Esophagus muscularis mucosa (tissue), 4 donors: ENCODE measurements around the gene UVRAG. TPM values are rescaled to one million over a fixed set of nuclear protein-coding genes. Genes with fewer than 3 reads are reported as not detected.
"Not testable (repeated sequence)": the region's sequence is repeated elsewhere in the genome, so short reads cannot be mapped to it uniquely, and the experiment has no call there.

Experiments
- DNase-seq: peaks from one replicate; pipeline ENCODE4 v3.0.0-alpha.2; 2017; ENCODE audit errors: extremely low spot score
- H3K27ac ChIP-seq, 4 donors: fragments of 200-600 bp; sonication (generic); replicated peaks in 1 of 4; 1 replicate in 3 of 4; 2 replicates in 1 of 4; pipeline ENCODE4 v1.5.1; 2016 to 2019; ENCODE audit warnings: mild to moderate bottlenecking in 1 of 4
- H3K27me3 ChIP-seq, 4 donors: fragments of 200-600 bp; sonication (generic); one replicate each; pipeline versions ENCODE4 v1.5.1 to v1.6.0; 2016 to 2019
- H3K36me3 ChIP-seq, 4 donors: fragments of 200-600 bp; sonication (generic); one replicate each; pipeline ENCODE4 v1.5.1; 2016 to 2019
- H3K4me1 ChIP-seq, 4 donors: fragments of 200-600 bp; sonication (generic); one replicate each; pipeline ENCODE4 v1.5.1; 2016 to 2019
- H3K4me3 ChIP-seq, 4 donors: fragments of 200-600 bp; sonication (generic); 1 replicate in 2 of 4; 2 replicates in 2 of 4; pipeline ENCODE4 v1.5.1; 2016 to 2019; ENCODE audit warnings: mild to moderate bottlenecking in 4 of 4, moderate library complexity in 1 of 4
- H3K9me3 ChIP-seq, 4 donors: fragments of 200-600 bp; sonication (generic); 1 replicate in 3 of 4; 2 replicates in 1 of 4; pipeline ENCODE4 v1.5.1; 2016 to 2019
- EP300 ChIP-seq: sonication (generic); formaldehyde crosslinking; IDR thresholded peaks from one replicate; pipeline ENCODE4 v1.6.1; 2017; ENCODE audit warnings: antibody characterized with exemption
- POLR2A ChIP-seq: fragments of 450-650 bp; IDR thresholded peaks from one replicate; pipeline ENCODE4 v1.6.1; 2017; ENCODE audit warnings: antibody characterized with exemption, moderate library complexity, mild to moderate bottlenecking, low read depth
- POLR2AphosphoS5 ChIP-seq, 2 donors: sonication (generic); formaldehyde crosslinking; IDR thresholded peaks; one replicate each; pipeline ENCODE4 v1.6.1; 2017; ENCODE audit warnings: antibody characterized with exemption in 2 of 2
- WGBS: methylation state at CpG from one replicate; pipeline ENCODE4 v1.1.5; 2018; 5-methylcytosine and 5-hydroxymethylcytosine counted together
- intact Hi-C: fragments of 100-400 bp; cut with DNase I; formaldehyde crosslinking; loops from one replicate; pipeline ENCODE4 v1.15.1; 2023
- total RNA-seq, 4 donors: library from RNA; depleted of rRNA; stranded (reverse); fragments of >200 nt; gene quantifications; one replicate each; pipeline versions ENCODE4 v1.1.0 to v1.2.1, GENCODE V29; 2016
- TF ChIP-seq, protein P1 (sequence below), 3 experiments: fragments of 200-600 bp in 2 of 3; fragments of 450-650 bp in 1 of 3; sonication (generic) in 2 of 3; IDR thresholded peaks; one replicate each; pipeline ENCODE4 v1.5.1; 2017 to 2019; ENCODE audit warnings: antibody characterized with exemption in 3 of 3, mild to moderate bottlenecking in 2 of 3, moderate library complexity in 1 of 3

The UVRAG gene
- total RNA-seq, 4 donors from 2014 or later, result 30.6 to 37.4 (median 34.7) TPM

DNA sequence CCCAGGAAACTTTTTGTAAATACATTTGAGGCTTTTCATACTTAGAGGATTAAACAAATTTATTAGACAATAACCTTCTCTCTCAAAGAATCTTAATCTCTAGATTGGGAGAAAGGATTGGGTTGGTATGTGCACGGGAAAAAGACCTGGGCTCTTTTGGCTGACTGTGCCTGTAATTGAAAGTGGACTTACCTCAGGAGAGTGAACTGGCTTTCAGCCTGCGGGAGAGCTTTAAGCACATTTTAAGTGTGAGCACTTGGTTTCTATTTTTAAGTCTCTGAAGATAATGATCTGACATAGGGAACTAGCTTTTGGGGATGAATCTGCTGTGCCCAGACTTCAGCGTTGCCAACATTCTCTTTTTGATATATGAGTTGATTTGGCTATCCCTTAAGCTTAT is 35.8 kb downstream of the UVRAG start:
- DNase-seq, result no peak
- H3K9me3 ChIP-seq, result no peaks in the 10 kb centered on the region
- H3K4me1 ChIP-seq, result peaks cover 17 to 23% (median 21%) of the 10 kb centered on the region in 4 donors
- H3K27ac ChIP-seq, result peak overlapping the region; percentile 42 to 60 (median 54)
- no peak overlapping the region for H3K4me3 ChIP-seq
- intact Hi-C loops, result no loop called here
- 12% methylated on average over 3 of the region's 3 CpGs for WGBS
- peaks cover 0 to 19% (median 2%) of the 10 kb centered on the region in 4 donors for H3K36me3 ChIP-seq
- no peak for TF ChIP-seq POLR2A
- TF ChIP-seq, protein P1, sequence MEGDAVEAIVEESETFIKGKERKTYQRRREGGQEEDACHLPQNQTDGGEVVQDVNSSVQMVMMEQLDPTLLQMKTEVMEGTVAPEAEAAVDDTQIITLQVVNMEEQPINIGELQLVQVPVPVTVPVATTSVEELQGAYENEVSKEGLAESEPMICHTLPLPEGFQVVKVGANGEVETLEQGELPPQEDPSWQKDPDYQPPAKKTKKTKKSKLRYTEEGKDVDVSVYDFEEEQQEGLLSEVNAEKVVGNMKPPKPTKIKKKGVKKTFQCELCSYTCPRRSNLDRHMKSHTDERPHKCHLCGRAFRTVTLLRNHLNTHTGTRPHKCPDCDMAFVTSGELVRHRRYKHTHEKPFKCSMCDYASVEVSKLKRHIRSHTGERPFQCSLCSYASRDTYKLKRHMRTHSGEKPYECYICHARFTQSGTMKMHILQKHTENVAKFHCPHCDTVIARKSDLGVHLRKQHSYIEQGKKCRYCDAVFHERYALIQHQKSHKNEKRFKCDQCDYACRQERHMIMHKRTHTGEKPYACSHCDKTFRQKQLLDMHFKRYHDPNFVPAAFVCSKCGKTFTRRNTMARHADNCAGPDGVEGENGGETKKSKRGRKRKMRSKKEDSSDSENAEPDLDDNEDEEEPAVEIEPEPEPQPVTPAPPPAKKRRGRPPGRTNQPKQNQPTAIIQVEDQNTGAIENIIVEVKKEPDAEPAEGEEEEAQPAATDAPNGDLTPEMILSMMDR (IDR thresholded peaks at IDR 0.05), result no peak
- no peak for TF ChIP-seq POLR2AphosphoS5 (IDR thresholded peaks at IDR 0.05)
- TF ChIP-seq EP300, result no peak
- no peaks in the 10 kb centered on the region for H3K27me3 ChIP-seq

- Histone ChIP-seq H3K36me3 (peaks cover 0 to 19% (median 2%) of the 10 kb centered on the region in 4 donors), H3K4me3 (no peak overlapping the region), H3K27me3 (no peaks in the 10 kb centered on the region), H3K9me3 (no peaks in the 10 kb centered on the region), H3K4me1 (peaks cover 17 to 23% (median 21%) of the 10 kb centered on the region in 4 donors), H3K27ac (peak overlapping the region; percentile 42 to 60 (median 54))
- intact Hi-C loops, result no loop called here
- TF ChIP-seq, protein P1 (IDR thresholded peaks at IDR 0.05), result no peak
- no peak for TF ChIP-seq POLR2A
- no peak for TF ChIP-seq POLR2AphosphoS5 (IDR thresholded peaks at IDR 0.05)
- no peak for TF ChIP-seq EP300
- DNase-seq, result no peak
- WGBS, result 27% methylated on average over 1 of the region's 1 CpG
Observed at GRCh38 chr11:75851203-75851602, 36.2 kb downstream of the UVRAG start.

GRCh38 chr11:75852406-75853017 is 37.5 kb downstream of the UVRAG start:
- no peak for DNase-seq
- TF ChIP-seq EP300 (no peak), POLR2A (no peak)
- TF ChIP-seq, protein P1 (IDR thresholded peaks at IDR 0.05), result no peak
- intact Hi-C loops, result no loop called here
- WGBS, result 82% methylated on average over 5 of the region's 5 CpGs
- Histone ChIP-seq H3K36me3 (peaks cover 0 to 19% (median 2%) of the 10 kb centered on the region in 4 donors), H3K27me3 (no peaks in the 10 kb centered on the region), H3K4me3 (no peak overlapping the region), H3K9me3 (no peaks in the 10 kb centered on the region), H3K27ac (no peak overlapping the region), H3K4me1 (peaks cover 17 to 29% (median 23%) of the 10 kb centered on the region in 4 donors)

GRCh38 chr11:75853563-75853962 is 38.6 kb downstream of the UVRAG start:
- 97% methylated on average over 4 of the region's 4 CpGs for WGBS
- H3K9me3 ChIP-seq, H3K27ac ChIP-seq, H3K27me3 ChIP-seq, DNase-seq, H3K4me3 ChIP-seq, intact Hi-C loops: not testable (repeated sequence)
- peaks cover 0 to 19% (median 2%) of the 10 kb centered on the region in 4 donors for H3K36me3 ChIP-seq
- H3K4me1 ChIP-seq, result peaks cover 21 to 33% (median 30%) of the 10 kb centered on the region in 4 donors

DNA sequence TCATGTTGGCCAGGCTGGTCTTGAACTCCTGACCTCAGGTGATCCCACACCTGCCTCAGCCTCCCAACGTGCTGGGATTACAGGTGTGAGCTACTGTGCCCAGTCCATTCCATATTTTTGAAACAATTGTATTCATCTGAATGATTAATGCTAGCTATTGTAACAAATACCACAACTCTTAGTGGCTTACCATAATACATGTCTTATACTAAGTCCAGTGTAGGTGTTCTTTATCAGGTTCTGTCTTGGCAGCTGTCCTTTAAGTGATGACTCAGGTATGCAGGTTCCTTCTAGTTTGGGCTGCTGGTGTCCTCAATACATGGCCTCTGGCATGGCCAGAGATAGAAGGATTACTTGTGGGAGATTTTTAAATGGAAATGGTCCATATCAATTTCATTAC is 39.0 kb downstream of the UVRAG start:
- TF ChIP-seq, protein P1 (IDR thresholded peaks at IDR 0.05), result no peak
- no peak for TF ChIP-seq POLR2A
- TF ChIP-seq POLR2AphosphoS5 (IDR thresholded peaks at IDR 0.05), result no peak
- TF ChIP-seq EP300, result no peak
- DNase-seq, result no peak
- H3K4me1 ChIP-seq, result peaks cover 21 to 37% (median 34%) of the 10 kb centered on the region in 4 donors
- no peak overlapping the region for H3K4me3 ChIP-seq
- no peaks in the 10 kb centered on the region for H3K27me3 ChIP-seq
- intact Hi-C loops, result no loop called here
- H3K27ac ChIP-seq, result no peak overlapping the region
- 89% methylated on average over 1 of the region's 1 CpG for WGBS
- no peaks in the 10 kb centered on the region for H3K9me3 ChIP-seq
- H3K36me3 ChIP-seq, result peaks cover 0 to 19% (median 2%) of the 10 kb centered on the region in 4 donors
